ENCODE results near the gene DPP10. TPM values are rescaled to one million over a fixed set of nuclear protein-coding genes. Genes with fewer than 3 reads are reported as not detected.

The DPP10 gene
- total and polyA plus RNA-seq, 2 of the 13 experiments (the other 11 are each of a cell fraction or from before 2014, with no cell fraction given): 0.95 to 1.7 TPM

- no TSS peak for BruUV-seq (replicated peaks)
- intact Hi-C loops (cut with micrococcal nuclease; ENCODE audit: unreplicated experiment): no loop called here
- Histone ChIP-seq H3K36me3 (replicated peaks in 1 of 2; ENCODE audit: control insufficient read depth in 1 of 2, insufficient read depth in 2 of 2, low read length in 2 of 2) (no peaks in the 10 kb centered on the region), H3K27ac (ENCODE audit: extremely low read length, insufficient read depth, low read length) (no peak overlapping the region), H3K9ac (ENCODE audit: insufficient read depth, low read depth, low read length) (no peak overlapping the region), H3K4me1 (ENCODE audit: insufficient read depth, low read length) (no peaks in the 10 kb centered on the region), H4K20me1 (ENCODE audit: insufficient read depth, low read length) (no peaks in the 10 kb centered on the region), H3K4me2 (ENCODE audit: low read depth, low read length) (no peak overlapping the region), H2AFZ (ENCODE audit: low read length) (no peak overlapping the region), H3K27me3 (ENCODE audit: control insufficient read depth in 1 of 2, insufficient read depth in 2 of 2, low read length in 2 of 2) (no peaks in the 10 kb centered on the region), H3K4me3 (replicated peaks in 1 of 3; ENCODE audit: insufficient read depth in 1 of 3, low read depth in 2 of 3, low read length in 3 of 3) (no peak overlapping the region), H3K9me3 (ENCODE audit: low read length) (peaks cover 96% of the 10 kb centered on the region), H3K79me2 (ENCODE audit: insufficient read depth, low read length) (no peaks in the 10 kb centered on the region)
- 49% methylated on average over 5 of the region's 5 CpGs for WGBS (ENCODE audit: low lambda C conversion rate)
- CTCF ChIA-PET (ENCODE audit: low intra/inter-chr PET ratio, low total read pairs): no interaction called here
- POLR2A ChIA-PET: no interaction called here
- ATAC-seq: no peak
- no peak for FAIRE-seq
- TF ChIP-seq TAF15 (IDR thresholded peaks at IDR 0.05; ENCODE audit: low read depth, low read length, poor library complexity, severe bottlenecking): no peak
- no peak for TF ChIP-seq JUND (CRISPR knock-in tag; IDR thresholded peaks at IDR 0.05)
- DNase-seq (ENCODE audit: low spot score): no peak
- in situ Hi-C loops (cut with HindIII; ENCODE audit: extremely low pct_ligation_motif_present, low pct_unique_long_range_greater_than_20kb): no loop called here
Measured at GRCh38 chr2:115580784-115581183, 1138.3 kb downstream of the DPP10 start.

GRCh38 chr2:115584507-115584906 is 1142.1 kb downstream of the DPP10 start:
- no peaks in the 10 kb centered on the region for H3K27me3 ChIP-seq (ENCODE audit: control insufficient read depth in 1 of 2, insufficient read depth in 2 of 2, low read length in 2 of 2)
- POLR2A ChIA-PET: no interaction called here
- no peaks in the 10 kb centered on the region for H3K4me1 ChIP-seq (ENCODE audit: insufficient read depth, low read length)
- no peak overlapping the region for H3K4me2 ChIP-seq (ENCODE audit: low read depth, low read length)
- no peak overlapping the region for H2AFZ ChIP-seq (ENCODE audit: low read length)
- DNase-seq (ENCODE audit: low spot score) (no peak), FAIRE-seq (no peak), ATAC-seq (no peak)
- peaks cover 96% of the 10 kb centered on the region for H3K9me3 ChIP-seq (ENCODE audit: low read length)
- no peaks in the 10 kb centered on the region for H3K79me2 ChIP-seq (ENCODE audit: insufficient read depth, low read length)
- TF ChIP-seq ZNF614 (CRISPR knock-in tag; IDR thresholded peaks at IDR 0.05; ENCODE audit: borderline replicate concordance) (no peak), ZNF674 (CRISPR knock-in tag; IDR thresholded peaks at IDR 0.05; ENCODE audit: low read depth) (no peak), HOMEZ (CRISPR knock-in tag; IDR thresholded peaks at IDR 0.05; ENCODE audit: low read depth) (no peak), ZNF737 (CRISPR knock-in tag; IDR thresholded peaks at IDR 0.05; ENCODE audit: borderline replicate concordance) (no peak)
- H3K9ac ChIP-seq (ENCODE audit: insufficient read depth, low read depth, low read length): no peak overlapping the region
- no peak overlapping the region for H3K27ac ChIP-seq (ENCODE audit: extremely low read length, insufficient read depth, low read length)
- H3K4me3 ChIP-seq (replicated peaks in 1 of 3; ENCODE audit: insufficient read depth in 1 of 3, low read depth in 2 of 3, low read length in 3 of 3): no peak overlapping the region
- whole genome bisulfite sequencing (ENCODE audit: low lambda C conversion rate): 56% methylated on average over 2 of the region's 2 CpGs
- no TSS peak for BruUV-seq (replicated peaks)
- in situ Hi-C loops (cut with HindIII; ENCODE audit: extremely low pct_ligation_motif_present, low pct_unique_long_range_greater_than_20kb): no loop called here
- CTCF ChIA-PET (ENCODE audit: low intra/inter-chr PET ratio, low total read pairs): no interaction called here
- no peaks in the 10 kb centered on the region for H3K36me3 ChIP-seq (replicated peaks in 1 of 2; ENCODE audit: control insufficient read depth in 1 of 2, insufficient read depth in 2 of 2, low read length in 2 of 2)
- no peaks in the 10 kb centered on the region for H4K20me1 ChIP-seq (ENCODE audit: insufficient read depth, low read length)
- intact Hi-C loops (cut with micrococcal nuclease; ENCODE audit: unreplicated experiment): no loop called here

Data from HepG2 (cell line).